HepG2 (cell line): ENCODE measurements around the gene RNF213. TPM values are rescaled to one million over a fixed set of nuclear protein-coding genes. Genes with fewer than 3 reads are reported as not detected.

Experiments
- ATAC-seq: fragments of 200-7000 bp; cut with Tn5 transposase; 3 replicates; pipeline ENCODE4 v1.9.1; 2020; ENCODE audit warnings: mild to moderate bottlenecking, moderate library complexity
- BruUV-seq: library from RNA; stranded (reverse); fragments of 400-500 nt; replicated peaks from 2 replicates; lab custom pipeline; 2021; lab: Mats Ljungman, UMichigan
- CTCF ChIA-PET: fragments of 300-600 bp; formaldehyde crosslinking; extraction: SDS; loops from one replicate; lab custom pipeline; 2021; ENCODE audit warnings: low total read pairs, inconsistent platforms, low intra/inter-chr PET ratio; lab: Yijun Ruan, JAX
- POLR2A ChIA-PET: fragments of 350-600 bp; sonication (Branson Sonifier 250); formaldehyde crosslinking; loops from one replicate; lab custom pipeline; 2020; ENCODE audit warnings: antibody characterized with exemption, inconsistent platforms; lab: Yijun Ruan, JAX
- DNase-seq: peaks from one replicate; pipeline ENCODE4 v3.0.0-alpha.2; 2015; ENCODE audit warnings: low spot score
- FAIRE-seq: peaks from 3 replicates; lab custom pipeline; 2011; peaks lifted over from hg19 to GRCh38; lab: Jason Lieb, UNC
- H2AFZ ChIP-seq: one replicate; pipeline ENCODE4 v1.6.1; 2011; ENCODE audit warnings: low read length, inconsistent platforms
- H3K27ac ChIP-seq: fragments of 300-600 bp; 3 replicates; pipeline ENCODE4 v1.8.0; 2011; ENCODE audit warnings: mixed run types, mild to moderate bottlenecking, mixed read lengths, low read length, inconsistent platforms; ENCODE audit not compliant: insufficient read depth; ENCODE audit errors: extremely low read length
- H3K27me3 ChIP-seq, 2 experiments: fragments of 200-600 bp in 1 of 2; 2 replicates in 1 of 2; 3 replicates in 1 of 2; pipeline versions ENCODE4 v1.6.0 to v1.8.0; 2011; ENCODE audit warnings: low read length in 2 of 2, mild to moderate bottlenecking in 2 of 2, moderate library complexity in 2 of 2, inconsistent platforms in 1 of 2; ENCODE audit not compliant: insufficient read depth in 2 of 2, control insufficient read depth in 1 of 2
- H3K36me3 ChIP-seq, 2 experiments: fragments of 200-600 bp in 1 of 2; replicated peaks in 1 of 2; 2 replicates in 1 of 2; 3 replicates in 1 of 2; pipeline versions ENCODE4 v1.5.1 to v1.8.0; 2011; ENCODE audit warnings: low read length in 2 of 2, inconsistent platforms in 1 of 2; ENCODE audit not compliant: insufficient read depth in 2 of 2, control insufficient read depth in 1 of 2
- H3K4me1 ChIP-seq: 2 replicates; pipeline ENCODE4 v1.5.1; 2012; ENCODE audit warnings: low read length, inconsistent platforms; ENCODE audit not compliant: insufficient read depth
- H3K4me2 ChIP-seq: 2 replicates; pipeline ENCODE4 v1.6.0; 2011; ENCODE audit warnings: low read depth, low read length, inconsistent platforms
- H3K4me3 ChIP-seq, 3 experiments: fragments of 200-600 bp in 1 of 3; sonication (generic), shearing (Covaris generic) in 1 of 3; replicated peaks in 1 of 3; 2 replicates each; pipeline ENCODE4 v1.5.1; 2011 to 2016; ENCODE audit warnings: low read length in 3 of 3, inconsistent platforms in 2 of 3, low read depth in 2 of 3, mild to moderate bottlenecking in 2 of 3, control low read depth in 1 of 3, mixed read lengths in 1 of 3; ENCODE audit not compliant: insufficient read depth in 1 of 3
- H3K79me2 ChIP-seq: one replicate; pipeline ENCODE4 v1.6.1; 2011; ENCODE audit warnings: low read length, inconsistent platforms; ENCODE audit not compliant: insufficient read depth
- H3K9ac ChIP-seq: 2 replicates; pipeline ENCODE4 v1.6.0; 2011; ENCODE audit warnings: mild to moderate bottlenecking, low read depth, low read length, inconsistent platforms; ENCODE audit not compliant: insufficient read depth
- H3K9me3 ChIP-seq: 2 replicates; pipeline ENCODE4 v1.5.1; 2012; ENCODE audit warnings: mild to moderate bottlenecking, low read length
- H4K20me1 ChIP-seq: 2 replicates; pipeline ENCODE4 v1.6.0; 2011; ENCODE audit warnings: inconsistent platforms, mild to moderate bottlenecking, low read length, moderate library complexity; ENCODE audit not compliant: insufficient read depth
- AGO1 ChIP-seq: fragments of 200-400 bp; formaldehyde crosslinking; IDR thresholded peaks from 2 replicates; pipeline ENCODE4 v1.6.1; 2017; ENCODE audit warnings: mild to moderate bottlenecking, low read depth, low read length, moderate library complexity; ENCODE audit not compliant: poor library complexity, severe bottlenecking
- ATF6 ChIP-seq: sonication (generic); formaldehyde crosslinking; conservative IDR thresholded peaks from 2 replicates; pipeline ENCODE4 v1.4.0; 2020; ENCODE audit warnings: missing genetic modification reagents
- BORCS8-MEF2B ChIP-seq: sonication (generic); formaldehyde crosslinking; IDR thresholded peaks from 2 replicates; pipeline ENCODE4 v1.8.0; 2022; ENCODE audit warnings: mild to moderate bottlenecking, missing genetic modification reagents
- BRCA1 ChIP-seq: sonication (generic); formaldehyde crosslinking; IDR thresholded peaks from 2 replicates; pipeline ENCODE4 v1.4.0; 2020; ENCODE audit warnings: missing genetic modification reagents
- HNRNPK ChIP-seq: fragments of 200-400 bp; formaldehyde crosslinking; IDR thresholded peaks from 2 replicates; pipeline ENCODE4 v1.6.1; 2018; ENCODE audit warnings: low read length, low read depth, moderate library complexity, mild to moderate bottlenecking; ENCODE audit not compliant: poor library complexity, severe bottlenecking
- MED8 ChIP-seq: sonication (generic); formaldehyde crosslinking; IDR thresholded peaks from 2 replicates; pipeline ENCODE4 v1.8.1; 2023; ENCODE audit warnings: mild to moderate bottlenecking, missing genetic modification reagents; ENCODE audit not compliant: insufficient replicate concordance
- REPIN1 ChIP-seq: sonication (generic); formaldehyde crosslinking; IDR thresholded peaks from 2 replicates; pipeline ENCODE4 v1.8.0; 2022; ENCODE audit warnings: missing genetic modification reagents, low read depth, mild to moderate bottlenecking, borderline replicate concordance
- SOX6 ChIP-seq, 2 experiments: fragments of 450-650 bp in 1 of 2; sonication (generic) in 1 of 2; formaldehyde crosslinking in 1 of 2; IDR thresholded peaks; 2 replicates each; pipeline versions ENCODE4 v1.4.0 to v1.6.1; 2017 to 2020; ENCODE audit warnings: antibody characterized with exemption in 1 of 2, mild to moderate bottlenecking in 1 of 2, missing genetic modification reagents in 1 of 2
- SRF ChIP-seq: IDR thresholded peaks from 2 replicates; pipeline ENCODE4 v1.6.1; 2011; ENCODE audit warnings: mild to moderate bottlenecking, low read depth, low read length, moderate library complexity
- ZNF446 ChIP-seq: sonication (generic); formaldehyde crosslinking; IDR thresholded peaks from 2 replicates; pipeline ENCODE4 v1.5.0; 2020; ENCODE audit warnings: mild to moderate bottlenecking, missing genetic modification reagents
- ZNF503 ChIP-seq: sonication (generic); formaldehyde crosslinking; IDR thresholded peaks from 2 replicates; pipeline ENCODE4 v1.4.0; 2020; ENCODE audit warnings: missing genetic modification reagents
- ZSCAN31 ChIP-seq: sonication (generic); formaldehyde crosslinking; IDR thresholded peaks from 2 replicates; pipeline ENCODE4 v1.5.0; 2020; ENCODE audit warnings: low read depth, mild to moderate bottlenecking, missing genetic modification reagents
- WGBS: methylation state at CpG from one replicate; pipeline ENCODE4 v1.1.6; 2017; ENCODE audit warnings: low lambda C conversion rate; 5-methylcytosine and 5-hydroxymethylcytosine counted together
- in situ Hi-C: cut with HindIII; loops from 2 replicates; pipeline ENCODE4 v1.10.0; 2017; ENCODE audit warnings: low pct_unique_long_range_greater_than_20kb; ENCODE audit not compliant: extremely low pct_ligation_motif_present
- intact Hi-C: fragments of 100-400 bp; cut with micrococcal nuclease; formaldehyde crosslinking; loops from one replicate; pipeline ENCODE4 v1.10.0; 2022; ENCODE audit not compliant: unreplicated experiment
- polyA plus RNA-seq, 8 experiments: library from polyadenylated mRNA; depleted of rRNA in 3 of 8; stranded (reverse) in 7 of 8; unstranded in 1 of 8; fragments of >200 nt; fragmentation: Illumina TruSeq in 4 of 8; extraction: Trizol in 4 of 8; gene quantifications; 2 replicates each; pipeline versions ENCODE4 v1.2.1 to v1.2.3, GENCODE V29; 2011 to 2016; ENCODE audit warnings: low read depth in 4 of 8, missing spikeins in 1 of 8, mixed read lengths in 1 of 8; ENCODE audit not compliant: insufficient read depth in 1 of 8
- total RNA-seq, 5 experiments: library from RNA; depleted of rRNA; stranded (reverse); fragments of >200 nt; fragmentation: Illumina TruSeq; extraction: Trizol; gene quantifications; 2 replicates each; pipeline ENCODE4 v1.2.3, GENCODE V29; 2016; ENCODE audit warnings: low read depth in 1 of 5
- TF ChIP-seq, protein P1 (sequence below): sonication (generic); formaldehyde crosslinking; IDR thresholded peaks from 2 replicates; pipeline ENCODE4 v1.8.0; 2022; ENCODE audit warnings: low read depth, missing genetic modification reagents
- TF ChIP-seq, protein P2 (sequence below): sonication (generic); formaldehyde crosslinking; conservative IDR thresholded peaks from 2 replicates; pipeline ENCODE4 v1.8.0; 2022; ENCODE audit warnings: mild to moderate bottlenecking, moderate library complexity, missing genetic modification reagents
- TF ChIP-seq, protein P3 (sequence below): sonication (generic); formaldehyde crosslinking; IDR thresholded peaks from 2 replicates; pipeline ENCODE4 v1.4.0; 2020; ENCODE audit warnings: mild to moderate bottlenecking, missing genetic modification reagents

The RNF213 gene
- total and polyA plus RNA-seq, 2 of the 13 experiments (the other 11 are each of a cell fraction or from before 2014, with no cell fraction given) = 38.6 to 38.7 TPM

DNA sequence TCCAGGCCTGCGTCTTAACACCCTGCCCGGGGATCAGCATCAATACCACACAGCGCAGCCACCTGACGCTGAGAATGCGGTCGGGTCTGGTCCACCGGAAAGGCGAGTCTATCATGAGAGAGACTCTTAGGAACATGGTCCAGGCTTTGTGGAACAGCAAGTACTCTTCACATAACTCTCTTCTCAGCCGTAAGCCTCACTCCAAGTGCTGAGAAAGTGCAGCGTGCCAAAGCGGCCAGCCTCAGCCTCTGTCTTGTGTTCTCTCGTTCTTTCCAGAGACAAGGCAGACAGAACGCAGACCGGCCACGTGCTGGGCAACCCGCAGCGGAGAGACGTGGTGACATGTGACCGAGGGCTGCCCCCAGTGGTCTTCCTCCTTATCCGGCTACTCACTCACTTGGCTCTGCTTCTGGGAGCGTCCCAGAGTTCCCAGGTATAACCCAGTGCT is 119.9 kb downstream of the RNF213 start:
- no peaks in the 10 kb centered on the region for H3K79me2 ChIP-seq
- in situ Hi-C loops = no loop called here
- no peaks in the 10 kb centered on the region; the same call in 1 of the 2 replicates for H4K20me1 ChIP-seq
- DNase-seq (no peak), ATAC-seq (no peak), FAIRE-seq (no peak)
- no peaks in the 10 kb centered on the region for H3K27me3 ChIP-seq
- no peak overlapping the region for H2AFZ ChIP-seq
- peaks cover 43 to 76% of the 10 kb centered on the region in 2 experiments for H3K36me3 ChIP-seq
- CTCF ChIA-PET = no interaction called here
- intact Hi-C loops = no loop called here
- no TSS peak for BruUV-seq
- H3K9ac ChIP-seq = no peak overlapping the region
- H3K27ac ChIP-seq = no peak overlapping the region
- no peaks in the 10 kb centered on the region for H3K4me1 ChIP-seq
- no peak overlapping the region for H3K4me3 ChIP-seq
- TF ChIP-seq, protein P1, sequence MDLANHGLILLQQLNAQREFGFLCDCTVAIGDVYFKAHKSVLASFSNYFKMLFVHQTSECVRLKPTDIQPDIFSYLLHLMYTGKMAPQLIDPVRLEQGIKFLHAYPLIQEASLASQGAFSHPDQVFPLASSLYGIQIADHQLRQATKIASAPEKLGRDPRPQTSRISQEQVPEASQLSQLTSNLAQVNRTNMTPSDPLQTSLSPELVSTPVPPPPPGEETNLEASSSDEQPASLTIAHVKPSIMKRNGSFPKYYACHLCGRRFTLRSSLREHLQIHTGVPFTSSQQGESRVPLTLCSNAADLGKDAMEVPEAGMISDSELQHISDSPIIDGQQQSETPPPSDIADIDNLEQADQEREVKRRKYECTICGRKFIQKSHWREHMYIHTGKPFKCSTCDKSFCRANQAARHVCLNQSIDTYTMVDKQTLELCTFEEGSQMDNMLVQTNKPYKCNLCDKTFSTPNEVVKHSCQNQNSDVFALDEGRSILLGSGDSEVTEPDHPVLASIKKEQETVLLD (CRISPR knock-in tag) = no peak
- TF ChIP-seq ZSCAN31 (CRISPR knock-in tag) (no peak), ATF6 (CRISPR knock-in tag) (no peak), AGO1 (no peak), SOX6 (IDR thresholded peaks at IDR 0.05) (no peak), SOX6 (CRISPR knock-in tag; IDR thresholded peaks at IDR 0.05) (no peak), SRF (no peak), MED8 (CRISPR knock-in tag) (no peak), ZNF503 (no peak), BORCS8-MEF2B (CRISPR knock-in tag) (no peak), HNRNPK (no peak), BRCA1 (CRISPR knock-in tag) (no peak), ZNF446 (CRISPR knock-in tag) (no peak), REPIN1 (CRISPR knock-in tag) (no peak)
- TF ChIP-seq, protein P2, sequence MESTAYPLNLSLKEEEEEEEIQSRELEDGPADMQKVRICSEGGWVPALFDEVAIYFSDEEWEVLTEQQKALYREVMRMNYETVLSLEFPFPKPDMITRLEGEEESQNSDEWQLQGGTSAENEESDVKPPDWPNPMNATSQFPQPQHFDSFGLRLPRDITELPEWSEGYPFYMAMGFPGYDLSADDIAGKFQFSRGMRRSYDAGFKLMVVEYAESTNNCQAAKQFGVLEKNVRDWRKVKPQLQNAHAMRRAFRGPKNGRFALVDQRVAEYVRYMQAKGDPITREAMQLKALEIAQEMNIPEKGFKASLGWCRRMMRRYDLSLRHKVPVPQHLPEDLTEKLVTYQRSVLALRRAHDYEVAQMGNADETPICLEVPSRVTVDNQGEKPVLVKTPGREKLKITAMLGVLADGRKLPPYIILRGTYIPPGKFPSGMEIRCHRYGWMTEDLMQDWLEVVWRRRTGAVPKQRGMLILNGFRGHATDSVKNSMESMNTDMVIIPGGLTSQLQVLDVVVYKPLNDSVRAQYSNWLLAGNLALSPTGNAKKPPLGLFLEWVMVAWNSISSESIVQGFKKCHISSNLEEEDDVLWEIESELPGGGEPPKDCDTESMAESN (CRISPR knock-in tag) = no peak
- TF ChIP-seq, protein P3, sequence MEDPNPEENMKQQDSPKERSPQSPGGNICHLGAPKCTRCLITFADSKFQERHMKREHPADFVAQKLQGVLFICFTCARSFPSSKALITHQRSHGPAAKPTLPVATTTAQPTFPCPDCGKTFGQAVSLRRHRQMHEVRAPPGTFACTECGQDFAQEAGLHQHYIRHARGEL (CRISPR knock-in tag) = no peak
- POLR2A ChIA-PET = no interaction called here
- no peaks in the 10 kb centered on the region for H3K9me3 ChIP-seq
- WGBS = 95% methylated on average over 21 of the region's 21 CpGs
- no peak overlapping the region for H3K4me2 ChIP-seq
